Neural progenitor cell (in vitro differentiated cells): ENCODE measurements around the gene ABCC6. TPM values are rescaled to one million over a fixed set of nuclear protein-coding genes. Genes with fewer than 3 reads are reported as not detected.

Experiments used
- DNase-seq: peaks from one replicate; pipeline ENCODE4 v3.0.0-alpha.2; 2016; ENCODE audit warnings: low spot score
- H2AFZ ChIP-seq: fragments of 200-600 bp; sonication (generic); replicated peaks from 2 replicates; pipeline ENCODE4 v1.6.1; 2016; ENCODE audit warnings: antibody characterized with exemption
- H3F3A ChIP-seq: fragments of 200-600 bp; sonication (generic); 2 replicates; pipeline ENCODE4 v1.6.1; 2016; ENCODE audit warnings: antibody characterized with exemption, low read depth
- H3K27ac ChIP-seq: fragments of 200-600 bp; sonication (generic); 2 replicates; pipeline ENCODE4 v1.5.1; 2016; ENCODE audit warnings: mild to moderate bottlenecking
- H3K27me3 ChIP-seq: fragments of 200-600 bp; sonication (generic); 2 replicates; pipeline ENCODE4 v1.6.1; 2016; ENCODE audit warnings: mild to moderate bottlenecking, moderate library complexity
- H3K36me3 ChIP-seq: fragments of 200-600 bp; sonication (generic); 2 replicates; pipeline ENCODE4 v1.5.1; 2016
- H3K4me1 ChIP-seq: fragments of 200-600 bp; sonication (generic); 2 replicates; pipeline ENCODE4 v1.6.1; 2016; ENCODE audit warnings: mixed run types
- H3K4me2 ChIP-seq: fragments of 200-600 bp; sonication (generic); 2 replicates; pipeline ENCODE4 v1.6.1; 2016
- H3K4me3 ChIP-seq: fragments of 200-600 bp; sonication (generic); 2 replicates; pipeline ENCODE4 v1.5.1; 2016
- H3K79me2 ChIP-seq: fragments of 200-600 bp; sonication (generic); 2 replicates; pipeline ENCODE4 v1.6.1; 2016; ENCODE audit warnings: low read depth
- H3K9ac ChIP-seq: fragments of 200-600 bp; sonication (generic); 2 replicates; pipeline ENCODE4 v1.6.1; 2016
- H3K9me3 ChIP-seq: fragments of 200-600 bp; sonication (generic); 2 replicates; pipeline ENCODE4 v1.5.1; 2016; ENCODE audit warnings: low read depth
- H4K20me1 ChIP-seq: fragments of 200-600 bp; sonication (generic); 2 replicates; pipeline ENCODE4 v1.6.1; 2016; ENCODE audit warnings: low read depth
- H3K27ac Mint-ChIP-seq: 3 replicates; pipeline ENCODE4 v1.8.0; 2021; ENCODE audit warnings: mixed read lengths
- H3K27me3 Mint-ChIP-seq: 2 replicates; pipeline ENCODE4 v1.8.0; 2022; ENCODE audit warnings: low read depth, mild to moderate bottlenecking, inconsistent platforms, moderate library complexity, mixed read lengths; ENCODE audit not compliant: insufficient read depth
- H3K36me3 Mint-ChIP-seq: 3 replicates; pipeline ENCODE4 v1.8.0; 2021; ENCODE audit warnings: mixed read lengths
- H3K4me1 Mint-ChIP-seq: 3 replicates; pipeline ENCODE4 v1.8.0; 2021; ENCODE audit warnings: mixed read lengths
- H3K4me3 Mint-ChIP-seq: 3 replicates; pipeline ENCODE4 v1.8.0; 2021; ENCODE audit warnings: mild to moderate bottlenecking, moderate library complexity, mixed read lengths
- H3K9me3 Mint-ChIP-seq: 3 replicates; pipeline ENCODE4 v1.8.0; 2020; ENCODE audit warnings: mixed read lengths
- EZH2 ChIP-seq: fragments of 200-600 bp; sonication (generic); IDR thresholded peaks from 2 replicates; pipeline ENCODE4 v1.6.1; 2017; ENCODE audit warnings: antibody characterized with exemption, mild to moderate bottlenecking, moderate library complexity
- EZH2phosphoT487 ChIP-seq: fragments of 200-600 bp; sonication (generic); IDR thresholded peaks from 2 replicates; pipeline ENCODE4 v1.6.1; 2017; ENCODE audit warnings: antibody characterized with exemption
- total RNA-seq: library from RNA; depleted of rRNA; stranded (reverse); fragments of >200 nt; gene quantifications from 2 replicates; pipeline ENCODE4 v1.2.3, GENCODE V29; 2015; ENCODE audit warnings: low replicate concordance
- TF ChIP-seq, protein P1 (sequence below): fragments of 200-600 bp; sonication (generic); IDR thresholded peaks from 2 replicates; pipeline ENCODE4 v1.5.1; 2017; ENCODE audit warnings: antibody characterized with exemption, mild to moderate bottlenecking

Gene ABCC6
- total RNA-seq, 1 donor from 2014 or later: 0.79 TPM

DNA sequence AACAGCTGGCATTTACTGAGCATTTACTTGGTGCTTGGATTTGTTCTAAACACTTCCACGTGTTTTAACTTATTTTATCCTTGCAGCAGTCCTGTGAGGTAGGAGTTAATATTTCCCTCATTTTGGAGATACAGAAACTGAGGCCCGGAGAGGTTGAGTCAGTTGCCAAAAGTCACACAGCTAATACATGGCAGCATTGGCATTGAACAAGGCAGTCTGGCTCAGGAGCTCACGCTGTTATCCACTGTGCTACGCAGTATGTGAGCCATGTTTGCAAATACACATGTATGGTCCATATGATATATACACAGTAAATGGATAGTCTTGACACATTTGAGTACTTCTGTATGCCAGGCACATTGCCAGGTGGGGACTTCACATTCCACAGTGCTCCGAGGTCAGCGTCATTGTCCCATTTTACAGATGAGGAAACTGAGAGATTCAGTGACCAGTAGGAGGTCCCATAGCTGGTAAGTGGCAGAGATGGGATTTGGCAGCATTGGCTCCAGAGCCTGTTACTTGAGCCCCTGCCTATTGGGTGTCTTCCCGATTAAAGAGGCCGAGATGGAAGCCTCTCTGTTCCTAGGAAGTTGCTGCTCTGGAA, 110.7 kb downstream of the ABCC6 start:
- H3K9ac ChIP-seq: no peak overlapping the region
- no peak overlapping the region for H3K27ac Mint-ChIP-seq
- H3K27me3 ChIP-seq: no peaks in the 10 kb centered on the region
- TF ChIP-seq, protein P1, sequence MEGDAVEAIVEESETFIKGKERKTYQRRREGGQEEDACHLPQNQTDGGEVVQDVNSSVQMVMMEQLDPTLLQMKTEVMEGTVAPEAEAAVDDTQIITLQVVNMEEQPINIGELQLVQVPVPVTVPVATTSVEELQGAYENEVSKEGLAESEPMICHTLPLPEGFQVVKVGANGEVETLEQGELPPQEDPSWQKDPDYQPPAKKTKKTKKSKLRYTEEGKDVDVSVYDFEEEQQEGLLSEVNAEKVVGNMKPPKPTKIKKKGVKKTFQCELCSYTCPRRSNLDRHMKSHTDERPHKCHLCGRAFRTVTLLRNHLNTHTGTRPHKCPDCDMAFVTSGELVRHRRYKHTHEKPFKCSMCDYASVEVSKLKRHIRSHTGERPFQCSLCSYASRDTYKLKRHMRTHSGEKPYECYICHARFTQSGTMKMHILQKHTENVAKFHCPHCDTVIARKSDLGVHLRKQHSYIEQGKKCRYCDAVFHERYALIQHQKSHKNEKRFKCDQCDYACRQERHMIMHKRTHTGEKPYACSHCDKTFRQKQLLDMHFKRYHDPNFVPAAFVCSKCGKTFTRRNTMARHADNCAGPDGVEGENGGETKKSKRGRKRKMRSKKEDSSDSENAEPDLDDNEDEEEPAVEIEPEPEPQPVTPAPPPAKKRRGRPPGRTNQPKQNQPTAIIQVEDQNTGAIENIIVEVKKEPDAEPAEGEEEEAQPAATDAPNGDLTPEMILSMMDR: no peak
- TF ChIP-seq EZH2phosphoT487: no peak
- peaks cover 4% of the 10 kb centered on the region for H4K20me1 ChIP-seq
- H3K27ac ChIP-seq: no peak overlapping the region
- peaks cover 24% of the 10 kb centered on the region for H3K36me3 Mint-ChIP-seq
- peaks cover under 1% of the 10 kb centered on the region for H3K27me3 Mint-ChIP-seq
- no peaks in the 10 kb centered on the region for H3K79me2 ChIP-seq
- H3K4me3 ChIP-seq: no peak overlapping the region
- no peaks in the 10 kb centered on the region for H3K9me3 ChIP-seq
- DNase-seq: no peak
- H3K4me1 Mint-ChIP-seq: peaks cover 2% of the 10 kb centered on the region
- no peak overlapping the region for H2AFZ ChIP-seq
- peaks cover 3% of the 10 kb centered on the region for H3K36me3 ChIP-seq
- no peak overlapping the region for H3K4me2 ChIP-seq
- no peaks in the 10 kb centered on the region for H3F3A ChIP-seq
- no peaks in the 10 kb centered on the region for H3K4me1 ChIP-seq
- no peak overlapping the region for H3K4me3 Mint-ChIP-seq
- peaks cover 8% of the 10 kb centered on the region for H3K9me3 Mint-ChIP-seq

DNA sequence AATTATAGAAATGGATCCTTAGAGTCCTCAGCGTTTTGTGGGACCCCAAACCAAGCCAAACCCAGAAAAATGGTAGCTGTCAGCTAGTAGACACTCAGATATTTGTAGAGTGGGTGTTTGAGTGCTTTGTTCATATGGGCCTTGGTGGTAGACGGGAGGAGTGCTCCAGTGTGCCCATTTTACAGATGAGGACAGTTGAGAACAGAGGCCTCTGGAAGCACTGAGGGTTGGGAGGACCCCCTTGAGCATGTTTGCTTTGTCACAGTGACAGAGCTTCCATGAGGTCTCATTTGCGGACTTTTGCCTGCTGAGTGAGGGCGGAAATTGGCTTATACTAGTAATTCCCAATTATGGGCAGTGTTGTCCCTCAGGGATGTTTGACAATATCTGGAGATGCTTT, 111.7 kb downstream of the ABCC6 start:
- Histone ChIP-seq H3K27ac (no peak overlapping the region), H3K27me3 (no peaks in the 10 kb centered on the region), H3K9me3 (no peaks in the 10 kb centered on the region), H3K9ac (no peak overlapping the region), H3K4me2 (no peak overlapping the region), H3K4me3 (no peak overlapping the region), H4K20me1 (peaks cover 4% of the 10 kb centered on the region), H3F3A (no peaks in the 10 kb centered on the region), H3K79me2 (no peaks in the 10 kb centered on the region), H2AFZ (no peak overlapping the region), H3K36me3 (peaks cover under 1% of the 10 kb centered on the region), H3K4me1 (no peaks in the 10 kb centered on the region)
- Mint-ChIP-seq H3K36me3 (peaks cover 15% of the 10 kb centered on the region), H3K9me3 (no peaks in the 10 kb centered on the region), H3K4me1 (peaks cover 2% of the 10 kb centered on the region), H3K4me3 (no peak overlapping the region), H3K27me3 (peaks cover 5% of the 10 kb centered on the region), H3K27ac (no peak overlapping the region)
- no peak for DNase-seq
- TF ChIP-seq EZH2 (no peak), EZH2phosphoT487 (no peak)
- TF ChIP-seq, protein P1: no peak

DNA sequence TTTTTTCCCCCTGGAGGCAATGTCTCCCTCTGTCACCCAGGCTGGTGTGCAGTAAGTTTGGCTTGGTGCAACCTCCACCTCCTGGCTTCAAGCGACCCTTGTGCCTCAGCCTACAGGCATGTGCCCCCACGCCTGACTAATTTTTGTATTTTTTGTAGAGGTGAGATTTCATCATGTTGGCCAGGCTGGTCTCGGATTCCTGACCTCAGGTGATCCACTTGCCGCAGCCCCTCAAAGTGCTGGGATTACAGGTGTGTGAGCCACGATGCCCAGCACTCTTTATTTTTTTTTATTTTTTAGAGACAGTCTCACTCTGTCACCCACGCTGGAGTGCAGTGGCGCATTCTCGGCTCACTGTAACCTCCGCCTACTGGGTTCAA, 113.2 kb downstream of the ABCC6 start:
- H3K4me3 Mint-ChIP-seq: no peak overlapping the region
- no peak overlapping the region for H3K4me2 ChIP-seq
- H3K27me3 Mint-ChIP-seq: peaks cover 5% of the 10 kb centered on the region
- TF ChIP-seq, protein P1: no peak
- TF ChIP-seq EZH2 (no peak), EZH2phosphoT487 (no peak)
- H3K9me3 ChIP-seq: no peaks in the 10 kb centered on the region
- no peak overlapping the region for H3K27ac Mint-ChIP-seq
- H3K36me3 ChIP-seq: no peaks in the 10 kb centered on the region
- no peak overlapping the region for H3K4me3 ChIP-seq
- no peak overlapping the region for H3K9ac ChIP-seq
- H4K20me1 ChIP-seq: peaks cover 4% of the 10 kb centered on the region
- H3K36me3 Mint-ChIP-seq: peaks cover 11% of the 10 kb centered on the region
- no peak overlapping the region for H3K27ac ChIP-seq
- H3K9me3 Mint-ChIP-seq: no peaks in the 10 kb centered on the region
- H3K4me1 Mint-ChIP-seq: peaks cover 5% of the 10 kb centered on the region
- no peaks in the 10 kb centered on the region for H3K27me3 ChIP-seq
- no peaks in the 10 kb centered on the region for H3F3A ChIP-seq
- no peaks in the 10 kb centered on the region for H3K4me1 ChIP-seq
- H2AFZ ChIP-seq: no peak overlapping the region
- no peaks in the 10 kb centered on the region for H3K79me2 ChIP-seq
- no peak for DNase-seq
